DMS53 treated with DMSO at 0.1 percent for 48 hours (cell line): ENCODE measurements around the gene ASCC3.
"Not testable (repeated sequence)": the region's sequence is repeated elsewhere in the genome, so short reads cannot be mapped to it uniquely, and the experiment has no call there.

Experiments
- DNase-seq: peaks from one replicate; lab custom pipeline; 2025; ENCODE audit not compliant: unreplicated experiment; lab: John Stamatoyannopoulos, UW

The ASCC3 gene

DNA sequence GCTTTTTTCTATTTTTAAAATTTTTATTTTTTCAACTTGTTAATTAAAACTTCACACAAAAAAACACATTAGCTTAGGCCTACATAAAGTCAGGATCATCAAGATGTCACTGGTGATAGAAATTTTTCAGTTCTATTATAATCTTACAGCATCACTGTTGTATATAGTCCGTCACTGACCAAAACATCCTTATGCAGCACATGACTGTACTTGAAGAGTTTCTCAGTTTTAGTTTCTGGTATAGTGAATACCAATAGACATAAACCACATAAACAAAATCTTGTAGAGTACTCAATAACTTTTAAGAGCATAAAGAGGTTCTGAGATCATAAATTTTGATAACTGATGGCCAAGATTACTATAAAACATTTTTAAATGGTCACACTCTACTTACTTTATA lies 71.8 kb downstream of the ASCC3 start:
- DNase-seq: no peak

DNA sequence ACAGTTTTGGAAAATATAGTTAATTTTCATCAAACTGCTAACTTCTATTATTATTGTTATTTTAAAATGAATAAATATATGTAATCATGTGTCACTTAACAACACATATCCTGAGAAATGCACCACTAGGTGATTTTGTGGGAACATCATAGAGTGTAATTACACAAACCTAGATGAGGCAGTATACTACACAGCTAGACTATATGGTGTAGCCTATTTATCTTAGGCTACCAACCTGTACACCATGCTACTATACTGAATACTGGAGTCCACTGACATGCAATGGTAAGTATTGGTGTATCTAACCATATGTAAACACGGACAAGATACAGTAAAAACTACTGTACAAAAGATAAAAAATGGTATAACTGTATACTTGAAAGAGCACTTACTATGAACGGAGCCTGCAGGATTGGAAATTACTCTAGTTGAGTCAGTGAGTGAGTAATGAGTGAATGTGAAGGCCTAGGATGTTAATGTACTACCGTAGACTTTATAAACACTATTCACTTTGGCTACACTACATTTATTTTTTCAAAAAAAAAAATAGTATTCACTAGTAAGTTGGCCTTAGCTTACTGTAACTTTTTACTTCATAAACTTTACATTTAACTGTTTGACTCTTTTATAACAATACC lies 72.4 kb downstream of the ASCC3 start:
- no peak for DNase-seq

DNA sequence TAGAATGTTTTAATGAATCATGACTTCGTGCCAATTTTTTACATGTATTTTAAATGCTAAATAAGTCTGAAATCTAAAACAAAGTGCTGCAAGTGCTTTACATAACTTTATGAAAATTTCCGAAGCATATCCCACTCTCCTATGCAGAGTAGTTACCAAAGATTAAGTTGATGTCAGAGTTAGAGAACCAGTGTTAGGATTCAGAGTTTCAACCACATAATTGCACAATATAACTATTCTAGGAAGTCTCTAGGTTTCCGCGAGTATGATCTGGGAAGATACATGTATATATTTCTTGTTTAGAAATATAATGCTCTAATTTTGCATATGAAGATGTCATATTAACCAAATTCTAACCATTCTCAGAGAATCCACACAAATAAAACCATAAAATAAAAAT lies 74.8 kb downstream of the ASCC3 start:
- no peak for DNase-seq

DNA sequence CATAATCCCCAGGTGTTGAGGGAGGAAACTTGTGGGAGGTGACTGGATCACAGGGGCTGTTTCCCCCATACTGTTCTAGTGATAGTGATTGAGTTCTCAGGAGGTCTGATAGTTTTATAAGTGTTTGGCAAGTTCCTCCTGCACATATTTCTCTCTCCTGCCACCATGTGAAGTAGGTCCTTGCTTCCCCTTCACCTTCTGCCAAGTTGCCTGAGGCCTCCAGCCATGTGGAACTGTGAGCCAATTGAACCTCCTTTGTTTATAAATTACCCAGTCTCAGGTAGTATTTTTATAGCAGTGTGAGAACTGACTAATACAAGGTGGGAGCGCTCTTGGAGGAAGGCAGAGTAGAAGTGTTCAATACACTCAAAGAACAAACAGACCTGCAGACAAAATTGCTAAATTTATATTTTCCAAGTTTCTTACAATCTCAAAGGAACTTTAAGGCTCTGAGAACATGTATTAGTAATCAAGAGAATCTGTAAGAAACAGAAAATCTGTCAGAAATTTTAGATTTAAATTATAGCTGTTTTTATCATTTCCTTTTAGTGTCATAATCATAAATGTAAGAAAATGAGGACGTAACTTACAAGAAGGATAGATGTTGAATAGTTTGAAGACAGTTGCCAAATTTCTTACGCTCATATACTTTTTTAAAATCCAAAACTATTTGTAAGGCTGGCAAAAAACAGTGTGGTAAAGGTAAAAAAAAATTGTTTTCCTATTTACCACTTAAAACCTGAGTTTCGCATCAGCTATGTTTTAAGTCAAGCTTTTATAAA lies 77.7 kb downstream of the ASCC3 start:
- no peak for DNase-seq

DNA sequence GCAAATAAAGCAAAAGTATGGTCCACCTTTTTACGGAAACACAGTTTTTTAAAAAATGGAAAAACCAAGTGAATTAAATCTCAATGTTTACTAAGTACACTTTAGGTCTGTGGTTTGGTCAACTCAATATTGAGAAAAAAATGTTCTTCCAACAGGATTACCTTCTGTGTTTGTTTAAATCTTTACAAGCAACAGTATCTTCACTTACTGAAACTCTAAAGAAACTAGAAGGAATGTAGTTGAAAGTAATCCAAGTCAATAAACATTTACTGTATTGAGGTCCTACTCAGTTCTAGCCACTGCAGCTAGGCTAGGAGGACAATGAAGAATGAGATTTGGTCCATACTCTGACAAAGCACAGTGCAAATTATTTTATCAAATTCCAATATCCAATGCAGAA lies 80.1 kb downstream of the ASCC3 start:
- no peak for DNase-seq

DNA sequence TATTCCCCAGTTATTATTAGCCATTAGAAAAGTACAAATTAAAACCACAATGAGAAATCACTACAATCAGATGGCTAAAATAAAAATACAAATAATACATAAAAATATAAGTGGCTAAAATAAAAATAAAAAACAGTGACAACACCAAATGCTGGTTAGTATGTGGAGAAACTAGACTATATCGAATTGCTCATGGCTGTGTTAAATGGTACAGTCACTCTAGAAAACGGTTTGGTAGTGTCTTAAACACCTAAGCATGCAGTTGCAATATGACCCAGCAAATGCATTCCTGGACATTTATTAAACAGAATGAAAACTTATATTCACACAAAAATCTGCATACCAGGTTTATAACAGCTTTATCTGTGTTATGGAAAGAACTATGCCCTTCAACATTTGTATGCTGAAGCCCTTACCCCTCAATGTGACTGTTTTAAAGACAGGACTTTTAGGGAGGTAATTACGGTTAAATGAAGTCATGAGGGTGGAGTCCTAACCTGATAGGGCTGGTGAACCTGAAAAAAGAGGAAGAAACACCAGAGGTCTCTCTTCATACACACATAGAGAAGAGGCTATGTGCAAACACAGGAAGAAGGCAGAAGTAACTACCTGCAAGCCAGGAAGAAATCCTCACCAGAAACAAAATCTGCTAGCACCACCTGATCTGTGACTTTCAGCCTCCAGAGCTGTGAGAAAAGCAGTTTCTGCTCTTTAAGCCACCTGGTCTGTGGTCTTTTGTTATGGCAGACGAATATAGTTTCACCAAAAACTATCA lies 84.9 kb downstream of the ASCC3 start:
- no peak for DNase-seq

DNA sequence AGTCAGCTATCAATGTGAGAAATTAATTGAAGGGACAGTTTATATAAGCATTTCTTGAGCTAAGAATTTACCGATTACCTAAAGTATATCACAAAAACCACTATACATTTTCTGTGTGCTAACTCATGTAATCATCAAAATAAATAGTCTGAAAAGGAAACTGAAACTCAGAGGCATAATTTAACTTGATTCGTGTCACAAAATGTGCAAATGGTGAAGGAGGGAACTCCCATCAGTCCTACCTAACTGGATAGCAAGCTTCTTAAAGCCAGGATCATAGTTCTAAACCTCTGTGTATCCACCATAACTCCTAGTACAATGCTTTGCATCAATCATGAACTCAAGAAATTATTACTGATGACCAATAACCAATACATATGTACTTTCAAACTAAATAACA lies 91.0 kb downstream of the ASCC3 start:
- no peak for DNase-seq

DNA sequence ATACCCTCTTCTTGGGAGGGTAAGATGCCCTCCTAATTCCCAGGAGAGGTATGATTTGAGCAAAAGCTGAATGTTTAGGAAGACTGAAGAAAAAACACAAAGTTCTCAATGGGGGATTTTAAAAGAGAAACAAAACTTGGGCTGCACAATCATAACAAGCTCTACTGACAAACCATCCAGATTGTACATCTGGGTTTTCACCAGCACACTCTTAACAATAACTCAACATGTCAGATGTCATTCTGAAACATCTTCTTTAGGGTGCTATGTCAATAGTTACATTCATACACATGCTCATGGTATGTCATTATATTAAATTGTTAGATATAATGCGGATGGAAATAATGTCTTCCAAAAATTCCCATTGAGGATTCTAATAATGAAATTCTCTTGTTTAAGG lies 95.1 kb downstream of the ASCC3 start:
- DNase-seq: no peak

DNA sequence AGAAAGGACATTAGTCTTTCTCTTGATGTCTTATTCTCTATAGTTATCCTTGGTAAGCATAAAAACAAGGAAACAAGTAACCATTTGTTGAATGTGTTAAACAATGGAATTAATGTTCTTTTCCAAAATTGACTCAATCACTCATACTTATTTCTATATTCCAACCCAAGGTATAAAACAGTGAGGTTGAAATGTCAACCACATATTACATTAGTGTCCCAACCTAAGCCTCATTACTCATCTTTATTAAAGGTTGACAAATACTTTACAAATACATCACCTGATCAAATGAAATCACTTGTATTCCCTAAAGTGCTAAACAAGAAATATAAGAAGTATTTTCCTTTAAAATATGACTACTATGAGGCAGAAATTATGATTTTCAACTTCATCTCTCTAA lies 100.5 kb downstream of the ASCC3 start:
- no peak for DNase-seq

DNA sequence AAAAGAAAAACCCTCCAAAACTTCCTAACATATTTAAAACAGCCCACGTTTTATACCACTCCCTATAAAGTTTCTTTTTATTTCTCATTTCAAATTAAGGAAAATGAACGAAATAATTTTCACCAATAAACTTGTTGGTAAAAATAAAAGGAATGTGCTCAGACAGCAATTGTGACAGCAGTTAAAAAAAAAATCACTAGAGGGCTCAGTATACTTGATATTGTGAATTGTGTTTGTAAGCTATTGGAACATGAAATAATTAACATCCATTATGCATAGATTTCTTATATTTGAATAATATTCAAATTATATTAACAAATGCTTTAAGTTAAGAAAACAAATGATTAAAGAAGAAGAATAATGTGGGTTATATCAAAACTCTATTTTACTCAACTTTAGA lies 105.5 kb downstream of the ASCC3 start:
- no peak for DNase-seq

DNA sequence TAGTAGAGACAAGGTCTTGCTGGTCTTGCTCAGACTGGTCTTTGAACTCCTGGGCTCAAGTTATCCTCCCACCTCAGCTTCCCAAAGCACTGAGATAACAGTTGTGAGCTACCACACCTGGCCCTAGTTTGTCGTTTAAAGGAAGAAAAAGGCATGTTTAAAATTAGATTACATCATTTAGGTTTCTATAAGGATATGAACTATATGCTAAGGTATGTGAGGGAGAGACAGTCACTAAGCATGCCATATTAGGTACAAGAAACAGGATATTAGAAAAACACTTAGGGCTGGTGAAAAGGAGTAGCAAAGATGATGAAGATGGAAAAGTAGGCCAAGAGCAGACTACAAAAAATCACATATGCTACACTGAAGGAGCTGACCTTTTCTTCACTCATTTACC lies 106.4 kb downstream of the ASCC3 start:
- DNase-seq: no peak

DNA sequence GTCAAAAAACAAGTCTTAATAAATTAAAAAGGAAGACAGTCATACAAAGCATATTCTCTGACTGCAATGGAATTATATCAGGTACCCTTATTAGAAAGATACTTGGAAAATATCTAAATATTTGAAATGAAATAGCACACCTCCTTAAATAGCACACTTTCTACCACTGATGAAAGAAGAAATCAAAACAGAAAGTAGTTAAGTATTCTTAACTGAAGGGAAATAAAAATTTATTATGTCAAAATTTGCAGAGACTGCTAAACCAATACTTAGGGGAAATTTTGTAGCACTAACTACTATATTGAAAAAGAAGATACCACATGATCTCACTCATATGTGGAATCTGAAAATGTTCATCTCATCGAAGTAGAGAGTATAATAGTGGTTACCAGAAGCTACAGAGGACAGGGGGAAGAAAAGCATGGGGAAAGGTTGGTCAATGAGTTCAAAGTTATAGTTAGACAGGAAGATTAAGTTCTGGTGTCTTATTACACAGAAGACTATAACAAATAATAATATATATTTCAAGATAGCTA lies 112.2 kb downstream of the ASCC3 start:
- no peak for DNase-seq

DNA sequence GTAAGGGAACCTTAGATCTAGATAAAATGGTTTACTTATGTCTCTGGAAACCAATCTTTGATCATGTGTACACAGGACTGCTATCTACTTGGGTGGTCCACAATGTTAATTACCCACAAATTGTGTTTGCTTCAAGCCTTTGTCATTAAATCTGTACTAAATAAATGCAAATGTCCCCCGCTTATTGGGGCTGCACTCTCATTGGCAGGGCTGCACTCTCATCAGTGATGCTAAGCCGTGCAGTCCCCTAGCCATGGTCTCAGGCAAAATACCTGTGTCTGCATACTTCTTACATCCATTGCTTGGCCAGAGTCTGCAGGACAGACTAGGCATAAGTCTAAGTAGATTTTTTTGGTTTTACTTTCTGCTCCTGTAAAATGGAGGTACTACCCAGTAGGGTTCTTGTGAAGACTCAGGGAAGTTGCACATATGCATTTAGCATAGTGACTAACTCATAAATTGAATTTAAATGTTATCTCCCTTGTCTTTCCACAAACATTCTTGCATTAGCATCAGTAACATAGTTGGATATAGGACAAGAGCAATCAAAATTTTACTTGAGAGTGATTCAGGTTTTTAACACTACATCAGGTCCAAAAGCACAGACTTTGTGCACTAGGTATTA lies 117.4 kb downstream of the ASCC3 start:
- DNase-seq: no peak

DNA sequence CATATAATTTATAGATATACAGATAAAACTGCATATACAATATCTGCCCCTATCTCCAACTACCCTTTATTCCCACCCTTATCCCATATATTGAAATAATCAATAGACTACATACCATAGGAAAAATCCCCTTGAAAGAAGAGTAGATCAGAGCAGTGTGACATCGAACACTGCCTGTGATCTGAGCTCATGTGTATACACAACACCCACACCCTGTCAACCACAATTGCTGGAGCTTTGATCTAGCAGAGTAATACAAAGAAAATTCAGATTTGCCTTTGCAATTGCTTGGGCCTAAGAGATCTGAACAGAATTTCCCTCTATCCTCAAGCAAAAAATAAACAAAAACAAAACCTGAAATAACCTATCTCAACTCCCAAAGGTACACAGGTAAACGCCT lies 119.3 kb downstream of the ASCC3 start:
- DNase-seq: no peak

DNA sequence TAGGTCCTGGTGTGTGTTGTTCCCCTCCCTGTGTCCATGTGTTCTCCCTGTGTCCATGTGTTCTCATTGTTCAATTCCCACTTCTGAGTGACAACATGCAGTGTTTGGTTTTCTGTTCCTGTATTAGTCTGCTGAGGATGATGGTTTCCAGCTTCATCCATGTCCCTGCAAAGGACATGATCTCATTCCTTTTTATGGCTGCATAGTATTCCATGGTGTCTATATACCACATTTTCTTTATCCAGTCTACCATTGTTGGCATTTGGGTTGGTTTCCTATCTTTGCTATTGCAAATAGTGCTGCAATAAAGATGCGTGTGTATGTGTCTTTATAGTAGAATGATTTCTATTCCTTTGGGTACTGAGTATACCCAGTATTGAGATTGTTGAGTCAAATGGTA lies 122.7 kb downstream of the ASCC3 start:
- not testable (repeated sequence) for DNase-seq

DNA sequence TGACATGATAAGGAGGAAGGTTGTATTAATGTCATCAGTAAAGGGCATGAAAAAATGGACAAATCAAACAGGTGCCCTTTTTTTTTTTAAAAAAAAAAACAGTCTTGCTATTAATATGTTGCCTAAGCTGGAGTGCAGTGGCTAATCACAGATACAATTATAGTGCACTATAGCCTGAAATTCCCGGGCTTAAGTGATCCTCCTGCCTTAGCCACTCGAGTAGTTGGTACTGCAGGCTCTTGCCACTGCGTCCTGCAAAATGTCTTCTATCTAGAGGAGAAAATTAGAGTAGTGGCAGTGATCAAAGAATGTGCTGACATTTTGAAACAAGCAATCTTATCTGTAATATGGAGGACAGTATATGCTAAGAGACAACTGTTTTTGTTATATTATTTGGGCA lies 127.7 kb downstream of the ASCC3 start:
- no peak for DNase-seq

DNA sequence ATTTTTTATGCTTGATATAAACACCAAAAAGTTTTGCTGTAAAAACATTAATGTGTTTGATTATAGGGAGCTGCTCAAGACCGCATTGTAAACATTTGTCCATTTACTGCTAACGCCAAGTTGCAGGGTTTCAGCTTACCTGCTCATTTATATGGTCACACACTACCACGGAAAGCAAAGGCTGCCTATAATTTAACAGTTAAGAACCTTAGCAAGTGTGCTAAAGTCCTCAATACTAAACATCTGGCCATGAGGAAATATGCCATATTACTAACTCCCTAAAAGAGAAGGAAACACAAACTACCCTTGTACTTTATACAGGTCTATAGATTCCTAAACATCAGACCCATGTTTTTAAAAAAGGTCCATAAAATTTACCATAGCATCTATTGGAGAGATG lies 129.5 kb downstream of the ASCC3 start:
- no peak for DNase-seq

DNA sequence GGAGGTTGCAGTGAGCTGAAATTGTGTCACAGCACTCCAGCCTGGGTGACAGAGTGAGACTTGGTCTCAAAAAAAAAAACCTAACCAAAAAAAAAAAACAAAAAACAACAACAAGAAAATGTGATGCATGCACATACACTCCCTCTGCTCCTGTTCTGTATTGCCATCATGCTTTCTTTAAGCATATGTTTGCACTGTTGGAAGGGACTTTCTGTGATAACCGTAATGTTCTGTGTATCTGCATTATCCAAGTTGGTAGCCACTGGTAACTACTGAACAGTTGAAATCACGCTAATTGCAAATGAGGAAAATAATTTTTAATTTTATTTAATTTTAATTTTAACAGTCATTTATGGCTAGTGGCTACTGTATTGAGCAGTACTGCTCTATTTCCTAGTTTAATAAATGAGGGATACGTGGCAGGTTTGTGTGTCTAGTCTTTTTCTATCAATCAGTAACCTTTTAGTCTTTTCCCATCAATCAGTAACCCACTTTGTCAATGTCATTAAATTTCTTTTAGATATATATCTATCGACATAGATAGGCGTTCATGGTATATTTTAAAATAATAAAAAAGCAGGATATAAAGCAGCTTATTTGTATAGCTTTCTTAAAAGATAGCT lies 135.6 kb downstream of the ASCC3 start:
- DNase-seq: no peak

DNA sequence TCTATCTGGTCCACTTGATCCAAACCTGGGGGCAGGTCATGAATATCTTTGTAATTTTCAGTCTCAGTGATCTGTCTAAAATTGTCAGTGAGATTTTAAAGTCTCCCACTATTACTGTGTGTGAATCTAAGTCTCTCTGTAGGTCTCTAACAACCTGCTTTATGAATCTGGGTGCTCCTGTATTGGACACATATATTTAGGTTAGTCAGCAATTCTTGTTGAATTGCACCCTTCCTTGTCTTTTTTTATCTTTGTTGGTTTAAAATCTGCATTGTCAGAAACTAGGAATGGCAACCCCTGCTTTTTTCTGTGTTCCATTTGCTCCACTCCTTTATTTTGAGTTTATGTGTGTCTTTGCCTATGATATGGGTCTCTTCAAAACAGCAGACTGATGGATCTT lies 140.7 kb downstream of the ASCC3 start:
- DNase-seq: no peak

DNA sequence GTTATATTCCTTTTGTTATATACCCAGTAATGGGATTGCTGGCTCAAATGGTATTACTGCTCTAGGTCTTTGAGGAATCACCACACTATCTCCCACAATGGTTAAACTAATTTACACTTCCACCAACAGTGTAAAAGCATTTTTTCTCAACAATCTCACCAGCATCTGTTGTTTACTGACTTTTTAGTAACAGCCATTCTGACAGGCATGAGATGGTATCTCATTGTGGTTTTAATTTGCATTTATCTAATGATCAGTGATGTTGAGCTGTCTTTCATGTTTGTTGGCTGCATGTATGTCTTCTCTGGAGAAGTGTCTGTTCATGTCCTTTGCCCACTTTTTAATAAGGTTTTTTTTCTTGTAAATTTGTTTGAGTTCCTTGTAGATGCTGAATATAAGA lies 143.4 kb downstream of the ASCC3 start:
- DNase-seq: not testable (repeated sequence)

DNA sequence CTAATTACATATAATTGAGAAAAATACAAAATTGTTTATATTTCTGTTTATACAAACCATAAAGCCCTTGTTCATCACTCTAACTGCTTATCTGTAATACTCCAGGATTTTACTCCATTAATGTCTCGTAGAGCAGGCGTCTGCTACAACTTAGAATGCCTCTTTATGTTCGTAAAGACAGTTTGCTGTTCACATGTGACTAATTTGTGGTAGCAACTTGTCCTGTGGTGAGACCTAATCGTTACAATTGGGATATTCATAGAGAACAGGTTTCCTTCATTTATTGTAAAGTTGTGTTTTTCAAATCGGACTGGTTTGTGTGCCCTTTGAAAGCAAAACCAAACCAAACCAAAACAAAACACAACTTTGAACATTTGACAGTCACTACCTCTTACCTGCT lies 149.7 kb downstream of the ASCC3 start:
- DNase-seq: no peak
